GM23338 (cell line): ENCODE results near the gene L3MBTL1. TPM values are rescaled to one million over a fixed set of nuclear protein-coding genes. Genes with fewer than 3 reads are reported as not detected.

ENCODE experiments used
- ATAC-seq: fragments of 200-7000 bp; cut with Tn5 transposase; 3 replicates; pipeline ENCODE4 v1.9.1; 2020
- DNase-seq: peaks from one replicate; pipeline ENCODE4 v3.0.0-alpha.2; 2015; ENCODE audit warnings: low spot score
- H2AFZ ChIP-seq: fragments of 200-600 bp; sonication (generic); 2 replicates; pipeline ENCODE4 v1.8.0; 2016; ENCODE audit warnings: antibody characterized with exemption, mild to moderate bottlenecking, moderate library complexity
- H3F3A ChIP-seq: fragments of 200-600 bp; sonication (generic); replicated peaks from 2 replicates; pipeline ENCODE4 v1.8.0; 2017; ENCODE audit warnings: antibody characterized with exemption, mixed run types, low read depth
- H3K27ac ChIP-seq: fragments of 200-600 bp; sonication (generic); 2 replicates; pipeline ENCODE4 v1.6.1; 2016; ENCODE audit warnings: low read depth
- H3K27me3 ChIP-seq: fragments of 200-600 bp; sonication (generic); 2 replicates; pipeline ENCODE4 v1.8.0; 2016; ENCODE audit warnings: mild to moderate bottlenecking, mixed run types, moderate library complexity; ENCODE audit not compliant: insufficient read depth
- H3K36me3 ChIP-seq: fragments of 200-600 bp; sonication (generic); 2 replicates; pipeline ENCODE4 v1.8.0; 2016; ENCODE audit warnings: mild to moderate bottlenecking; ENCODE audit not compliant: insufficient read depth
- H3K4me1 ChIP-seq: fragments of 200-600 bp; sonication (generic); 2 replicates; pipeline ENCODE4 v1.8.0; 2016; ENCODE audit warnings: mild to moderate bottlenecking, moderate library complexity; ENCODE audit not compliant: insufficient read depth
- H3K4me2 ChIP-seq: fragments of 200-600 bp; sonication (generic); 2 replicates; pipeline ENCODE4 v1.7.1; 2017; ENCODE audit warnings: mixed run types
- H3K4me3 ChIP-seq: fragments of 200-600 bp; sonication (generic); 2 replicates; pipeline ENCODE4 v1.6.1; 2016; ENCODE audit warnings: mixed run types
- H3K79me2 ChIP-seq: fragments of 200-600 bp; sonication (generic); replicated peaks from 2 replicates; pipeline ENCODE4 v1.8.0; 2017; ENCODE audit warnings: mild to moderate bottlenecking; ENCODE audit not compliant: insufficient read depth
- H3K9me2 ChIP-seq: fragments of 200-600 bp; sonication (generic); 2 replicates; pipeline ENCODE4 v1.8.0; 2017; ENCODE audit not compliant: insufficient read depth
- H4K20me1 ChIP-seq: fragments of 200-600 bp; sonication (generic); replicated peaks from 2 replicates; pipeline ENCODE4 v1.8.0; 2017; ENCODE audit warnings: mild to moderate bottlenecking; ENCODE audit not compliant: insufficient read depth
- H3K27ac Mint-ChIP-seq: 2 replicates; pipeline ENCODE4 v1.8.0; 2020; ENCODE audit warnings: inconsistent platforms, mild to moderate bottlenecking, moderate library complexity, mixed read lengths
- H3K27me3 Mint-ChIP-seq: 3 replicates; pipeline ENCODE4 v1.8.0; 2022; ENCODE audit warnings: low read depth, mild to moderate bottlenecking, moderate library complexity, mixed read lengths, inconsistent platforms; ENCODE audit not compliant: insufficient read depth, poor library complexity
- H3K36me3 Mint-ChIP-seq: 3 replicates; pipeline ENCODE4 v1.8.0; 2021; ENCODE audit warnings: low read depth, mild to moderate bottlenecking, inconsistent platforms, moderate library complexity, mixed read lengths
- H3K4me1 Mint-ChIP-seq: 3 replicates; pipeline ENCODE4 v1.8.0; 2020; ENCODE audit warnings: mild to moderate bottlenecking, inconsistent platforms, mixed read lengths
- H3K4me3 Mint-ChIP-seq: 3 replicates; pipeline ENCODE4 v1.8.0; 2021; ENCODE audit warnings: moderate library complexity, mild to moderate bottlenecking, inconsistent platforms, mixed read lengths
- H3K9me3 Mint-ChIP-seq: 3 replicates; pipeline ENCODE4 v1.8.0; 2020; ENCODE audit warnings: moderate library complexity, mild to moderate bottlenecking, inconsistent platforms, mixed read lengths
- CTCF ChIP-seq, 2 experiments: fragments of 200-600 bp in 1 of 2; sonication (generic) in 1 of 2; conservative IDR thresholded peaks; 2 replicates each; pipeline versions ENCODE4 v1.5.1 to v1.6.1; 2016 to 2017; ENCODE audit warnings: antibody characterized with exemption in 2 of 2, low read depth in 2 of 2, mild to moderate bottlenecking in 2 of 2, moderate library complexity in 1 of 2
- ETS1 ChIP-seq: IDR thresholded peaks from 2 replicates; pipeline ENCODE4 v1.6.1; 2016; ENCODE audit warnings: antibody characterized with exemption
- EZH2phosphoT487 ChIP-seq: fragments of 200-600 bp; sonication (generic); IDR thresholded peaks from one replicate; pipeline ENCODE4 v1.8.1; 2018; ENCODE audit warnings: antibody characterized with exemption; ENCODE audit not compliant: unreplicated experiment
- NANOG ChIP-seq: IDR thresholded peaks from 2 replicates; pipeline ENCODE4 v1.6.1; 2016; ENCODE audit warnings: antibody characterized with exemption, borderline replicate concordance
- REST ChIP-seq: IDR thresholded peaks from one replicate; pipeline ENCODE4 v1.6.1; 2018; ENCODE audit warnings: antibody characterized with exemption; ENCODE audit not compliant: unreplicated experiment
- ZNF114 ChIP-seq: fragments of 250-450 bp; sonication (Bioruptor Pico); IDR thresholded peaks from 2 replicates; pipeline ENCODE4 v1.5.0; 2020; ENCODE audit warnings: mild to moderate bottlenecking, moderate library complexity
- polyA plus RNA-seq: library from polyadenylated mRNA; unstranded; fragments of >200 nt; fragmentation: Nextera tagmentation; extraction: Ambion mirVana; gene quantifications from 2 replicates; pipeline ENCODE4 v1.2.1, GENCODE V29; 2016
- total RNA-seq: library from RNA; depleted of rRNA; stranded (reverse); fragments of >200 nt; shearing (Covaris generic); gene quantifications from 2 replicates; pipeline ENCODE4 v1.2.3, GENCODE V29; 2014

Gene L3MBTL1
- total and polyA plus RNA-seq, 2 experiments from 2014 or later, result 6.5 to 33.6 TPM

- TF ChIP-seq CTCF (conservative IDR thresholded peaks at IDR 0.05; ENCODE audit: low read depth in 2 of 2), result no peak
- no peak for TF ChIP-seq ZNF114 (CRISPR knock-in tag)
Observed at GRCh38 chr20:43542161-43542560, 34.7 kb downstream of the L3MBTL1 start (continued).

- H3K4me3 ChIP-seq, result no peak overlapping the region
- H3K4me1 ChIP-seq, result no peaks in the 10 kb centered on the region
- no peak for ATAC-seq
- H4K20me1 ChIP-seq, result no peaks in the 10 kb centered on the region; the same call in 1 of the 2 replicates
- TF ChIP-seq NANOG (no peak), ZNF114 (CRISPR knock-in tag) (no peak), REST (no peak), EZH2phosphoT487 (no peak), CTCF (conservative IDR thresholded peaks at IDR 0.05; ENCODE audit: low read depth in 2 of 2) (no peak), ETS1 (no peak)
- H3K27me3 Mint-ChIP-seq, result peaks cover 9% of the 10 kb centered on the region
- H3F3A ChIP-seq, result no peaks in the 10 kb centered on the region
- H3K4me1 Mint-ChIP-seq, result no peaks in the 10 kb centered on the region; the same call in 2 of the 3 replicates
- H3K9me3 Mint-ChIP-seq, result peaks cover 14% of the 10 kb centered on the region
- no peak overlapping the region for H3K27ac ChIP-seq
- no peak overlapping the region for H3K4me2 ChIP-seq
- H3K4me3 Mint-ChIP-seq, result no peak overlapping the region
- H3K79me2 ChIP-seq, result no peaks in the 10 kb centered on the region
- no peaks in the 10 kb centered on the region for H3K36me3 ChIP-seq
- no peak overlapping the region for H2AFZ ChIP-seq
- H3K9me2 ChIP-seq, result no peaks in the 10 kb centered on the region
- H3K36me3 Mint-ChIP-seq, result peaks cover 22% of the 10 kb centered on the region
- no peaks in the 10 kb centered on the region for H3K27me3 ChIP-seq
- H3K27ac Mint-ChIP-seq, result no peak overlapping the region
- DNase-seq, result no peak
Observed at GRCh38 chr20:43542674-43543073, 35.2 kb downstream of the L3MBTL1 start.
